ENCODE measurements around the gene R3HDML. TPM values are rescaled to one million over a fixed set of nuclear protein-coding genes. Genes with fewer than 3 reads are reported as not detected.

R3HDML gene
- total RNA-seq, 1 donor from 2014 or later = not detected

Small RNA genes lying within 50 kb of the gene (small RNA-seq; reads per million reads assigned to genes)
- gene RF00019 = not detected

Other genes starting within 250 kb of the R3HDML start
- 13.8 TPM for gene JPH2, start 149.9 kb upstream of the R3HDML start, total RNA-seq
- 28.0 TPM for gene OSER1, start 126.3 kb upstream of the R3HDML start, total RNA-seq
- gene GDAP1L1, start 89.7 kb upstream of the R3HDML start, total RNA-seq = not detected
- gene FITM2, start 25.8 kb upstream of the R3HDML start, total RNA-seq = 7.4 TPM
- not detected for gene HNF4A, start 18.7 kb downstream of the R3HDML start, total RNA-seq
- gene TTPAL, start 138.8 kb downstream of the R3HDML start, total RNA-seq = 16.0 TPM
- 77.3 TPM for gene SERINC3, start 185.0 kb downstream of the R3HDML start, total RNA-seq
- gene PKIG, start 245.5 kb downstream of the R3HDML start, total RNA-seq = 146 TPM

Data from vagina (tissue), 1 donor.